ENCODE data around the gene RAMACL.
"Not testable (repeated sequence)": the region's sequence is repeated elsewhere in the genome, so short reads cannot be mapped to it uniquely, and the experiment has no call there.

The RAMACL gene

GRCh38 chr6:166553563-166554271 lies 32.8 kb downstream of the RAMACL start:
- DNase-seq = no peak

GRCh38 chr6:166552600-166552999 lies 33.9 kb downstream of the RAMACL start:
- no peak for DNase-seq

- no peak for DNase-seq
Observed at GRCh38 chr6:166551754-166552495, 34.6 kb downstream of the RAMACL start.

- no peak for DNase-seq
Observed at GRCh38 chr6:166546653-166547052, 39.8 kb downstream of the RAMACL start.

GRCh38 chr6:166545156-166546034 lies 41.1 kb downstream of the RAMACL start:
- DNase-seq = no peak

- no peak for DNase-seq
Observed at GRCh38 chr6:166544296-166544605, 42.2 kb downstream of the RAMACL start.

GRCh38 chr6:166543603-166544295 lies 42.7 kb downstream of the RAMACL start:
- DNase-seq = no peak

GRCh38 chr6:166542580-166542912 lies 43.9 kb downstream of the RAMACL start:
- DNase-seq = no peak

- no peak for DNase-seq
Observed at GRCh38 chr6:166541876-166542579, 44.5 kb downstream of the RAMACL start.

GRCh38 chr6:166541366-166541765 lies 45.1 kb downstream of the RAMACL start:
- no peak for DNase-seq

GRCh38 chr6:166540631-166541331 lies 45.7 kb downstream of the RAMACL start:
- no peak for DNase-seq

- DNase-seq = no peak
Observed at GRCh38 chr6:166539543-166539942, 46.9 kb downstream of the RAMACL start.

- DNase-seq = not testable (repeated sequence)
Observed at GRCh38 chr6:166539011-166539385, 47.5 kb downstream of the RAMACL start.

- DNase-seq = no peak
Observed at GRCh38 chr6:166538297-166539010, 48.0 kb downstream of the RAMACL start.

GRCh38 chr6:166534658-166535406 lies 51.6 kb downstream of the RAMACL start:
- DNase-seq = no peak

GRCh38 chr6:166533205-166533824 lies 53.2 kb downstream of the RAMACL start:
- no peak for DNase-seq

All from right forelimb (tissue), 1 donor.